ENCODE measurements around the gene DENND4A. TPM values are rescaled to one million over a fixed set of nuclear protein-coding genes. Genes with fewer than 3 reads are reported as not detected.

Gene DENND4A
- total RNA-seq, 4 donors from 2014 or later, result 12.2 to 42.1 (median 14.2) TPM

- no peak overlapping the region for H3K27ac ChIP-seq
- H3K4me3 ChIP-seq, result no peak overlapping the region
- no peaks in the 10 kb centered on the region for H3K4me1 ChIP-seq
- WGBS, result 96% methylated on average over 3 of the region's 3 CpGs
- no peaks in the 10 kb centered on the region for H3K27me3 ChIP-seq
- H3K36me3 ChIP-seq, result no peaks in the 10 kb centered on the region
- TF ChIP-seq CTCF (IDR thresholded peaks at IDR 0.05) (no peak), EP300 (IDR thresholded peaks at IDR 0.05) (no peak), POLR2A (IDR thresholded peaks at IDR 0.05) (no peak), POLR2AphosphoS5 (IDR thresholded peaks at IDR 0.05) (no peak)
- DNase-seq (ENCODE audit: low spot score in 2 of 2), result no peak
- no peaks in the 10 kb centered on the region for H3K9me3 ChIP-seq
Observed at GRCh38 chr15:65762399-65762798, 29.7 kb downstream of the DENND4A start.

- DNase-seq (ENCODE audit: low spot score in 2 of 2), result no peak
- H3K4me1 ChIP-seq, result no peaks in the 10 kb centered on the region
- H3K27me3 ChIP-seq, result no peaks in the 10 kb centered on the region
- H3K36me3 ChIP-seq, result no peaks in the 10 kb centered on the region
- no peak overlapping the region for H3K4me3 ChIP-seq
- WGBS, result 91% methylated on average over 2 of the region's 2 CpGs
- no peak overlapping the region for H3K27ac ChIP-seq
- TF ChIP-seq CTCF (IDR thresholded peaks at IDR 0.05) (no peak), EP300 (IDR thresholded peaks at IDR 0.05) (no peak), POLR2AphosphoS5 (IDR thresholded peaks at IDR 0.05) (no peak), POLR2A (IDR thresholded peaks at IDR 0.05) (no peak)
- no peaks in the 10 kb centered on the region for H3K9me3 ChIP-seq
Observed at GRCh38 chr15:65761210-65761926, 30.7 kb downstream of the DENND4A start.

- Histone ChIP-seq H3K27ac (no peak overlapping the region), H3K4me1 (no peaks in the 10 kb centered on the region), H3K4me3 (no peak overlapping the region), H3K9me3 (no peaks in the 10 kb centered on the region), H3K27me3 (no peaks in the 10 kb centered on the region), H3K36me3 (no peaks in the 10 kb centered on the region)
- no peak for DNase-seq (ENCODE audit: low spot score in 2 of 2)
- 92% methylated on average over 5 of the region's 5 CpGs for WGBS
- TF ChIP-seq POLR2A (IDR thresholded peaks at IDR 0.05) (no peak), EP300 (IDR thresholded peaks at IDR 0.05) (no peak), POLR2AphosphoS5 (IDR thresholded peaks at IDR 0.05) (no peak), CTCF (IDR thresholded peaks at IDR 0.05) (no peak)
Observed at GRCh38 chr15:65759441-65759840, 32.7 kb downstream of the DENND4A start.

GRCh38 chr15:65758242-65758641 lies 33.9 kb downstream of the DENND4A start:
- H3K27me3 ChIP-seq, result no peaks in the 10 kb centered on the region
- no peak for DNase-seq (ENCODE audit: low spot score in 2 of 2)
- H3K9me3 ChIP-seq, result no peaks in the 10 kb centered on the region
- no peak overlapping the region for H3K27ac ChIP-seq
- H3K4me3 ChIP-seq, result no peak overlapping the region
- WGBS, result over 99% methylated on average over 5 of the region's 5 CpGs
- TF ChIP-seq EP300 (IDR thresholded peaks at IDR 0.05) (no peak), POLR2A (IDR thresholded peaks at IDR 0.05) (no peak), POLR2AphosphoS5 (IDR thresholded peaks at IDR 0.05) (no peak), CTCF (IDR thresholded peaks at IDR 0.05) (no peak)
- H3K36me3 ChIP-seq, result no peaks in the 10 kb centered on the region
- H3K4me1 ChIP-seq, result no peaks in the 10 kb centered on the region

GRCh38 chr15:65757256-65757655 lies 34.8 kb downstream of the DENND4A start:
- TF ChIP-seq POLR2AphosphoS5 (IDR thresholded peaks at IDR 0.05), result no peak
- TF ChIP-seq EP300 (IDR thresholded peaks at IDR 0.05), result no peak
- TF ChIP-seq POLR2A (IDR thresholded peaks at IDR 0.05), result no peak
- no peak for TF ChIP-seq CTCF (IDR thresholded peaks at IDR 0.05)
- no peak overlapping the region for H3K4me3 ChIP-seq
- WGBS, result 97% methylated on average over 2 of the region's 2 CpGs
- no peaks in the 10 kb centered on the region for H3K9me3 ChIP-seq
- no peaks in the 10 kb centered on the region for H3K27me3 ChIP-seq
- no peak for DNase-seq (ENCODE audit: low spot score in 2 of 2)
- H3K4me1 ChIP-seq, result no peaks in the 10 kb centered on the region
- H3K36me3 ChIP-seq, result no peaks in the 10 kb centered on the region
- H3K27ac ChIP-seq, result no peak overlapping the region
